ENCODE data around the gene FAM107B. TPM values are rescaled to one million over a fixed set of nuclear protein-coding genes. Genes with fewer than 3 reads are reported as not detected.

FAM107B gene
- total and polyA plus RNA-seq, 2 of the 8 experiments (the other 6 are each of a cell fraction or from before 2014, with no cell fraction given), result 7.5 to 28.1 TPM

- WGBS, 2 experiments (ENCODE audit: extremely low coverage in 1 of 2, insufficient coverage in 1 of 2, insufficient read length in 1 of 2, insufficient replicate concordance in 2 of 2, low coverage in 1 of 2, low lambda C conversion rate in 2 of 2, missing lambda C conversion rate in 1 of 2), result 87% methylated on average over 3 of the region's 3 CpGs; no CpG with 5 or more reads in 1 of the 2 experiments
- no peak overlapping the region for H4K5ac ChIP-seq (ENCODE audit: insufficient read length, low read depth, low read length)
- no peak for TF ChIP-seq TCF12 (IDR thresholded peaks at IDR 0.05; ENCODE audit: low read depth, low read length)
- TF ChIP-seq HDAC6 (IDR thresholded peaks at IDR 0.05; ENCODE audit: low read depth, low read length), result no peak
- no peak for TF ChIP-seq SP2 (IDR thresholded peaks at IDR 0.05; ENCODE audit: low read length)
- no peak for TF ChIP-seq RAD21 (IDR thresholded peaks at IDR 0.05 in 1 of 2, conservative IDR thresholded peaks at IDR 0.05 in 1 of 2; ENCODE audit: low read depth in 2 of 2, low read length in 2 of 2)
- no peak for TF ChIP-seq GTF2F1 (IDR thresholded peaks at IDR 0.05; ENCODE audit: borderline replicate concordance, low read depth, low read length)
Measured at GRCh38 chr10:14584661-14585060, 190.0 kb downstream of the FAM107B start.

More at GRCh38 chr10:14584661-14585060, 190.0 kb downstream of the FAM107B start:
- H3K4me1 ChIP-seq (replicated peaks in 1 of 4; ENCODE audit: control insufficient read depth in 3 of 4, insufficient read depth in 4 of 4, low read length in 3 of 4), result peaks cover 2 to 13% (median 10%) of the 10 kb centered on the region in 4 experiments; a peak in 6 of 7 replicates
- H3K4me2 ChIP-seq (ENCODE audit: insufficient read depth in 1 of 2, low read depth in 2 of 2, low read length in 2 of 2), result peak overlapping the region in 1 of 2 experiments; percentile 45; a peak in 1 of 4 replicates
- peaks cover 0 to 30% of the 10 kb centered on the region in 2 experiments; a peak in 3 of 4 replicates for H3K79me2 ChIP-seq (ENCODE audit: control insufficient read depth in 1 of 2, insufficient read depth in 2 of 2, low read length in 2 of 2)
- H2BK120ac ChIP-seq (replicated peaks; ENCODE audit: low read depth, low read length), result no peak overlapping the region
- H3K36me3 ChIP-seq (ENCODE audit: control insufficient read depth in 2 of 4, insufficient read depth in 4 of 4, low read length in 3 of 4), result no peaks in the 10 kb centered on the region
- no peaks in the 10 kb centered on the region for H3K9me3 ChIP-seq (ENCODE audit: insufficient read depth in 2 of 2, low read depth in 1 of 2, low read length in 1 of 2)
- no peak overlapping the region for H2AK5ac ChIP-seq (ENCODE audit: low read depth, low read length)
- H3K56ac ChIP-seq (replicated peaks; ENCODE audit: insufficient read length, low read depth, low read length), result no peak overlapping the region
- H3K14ac ChIP-seq (ENCODE audit: insufficient read length), result no peak overlapping the region
- H2BK20ac ChIP-seq (ENCODE audit: low read length), result no peak overlapping the region
- H4K91ac ChIP-seq (replicated peaks; ENCODE audit: insufficient read length, low read length), result no peak overlapping the region
- DNase-seq (ENCODE audit: low read depth in 1 of 2, low spot score in 2 of 2) (no peak), FAIRE-seq (no peak)
- no peak overlapping the region for H3K9ac ChIP-seq (replicated peaks in 1 of 4; ENCODE audit: extremely low read depth in 1 of 4, low read depth in 3 of 4, low read length in 3 of 4)
- no peak overlapping the region for H2BK15ac ChIP-seq (ENCODE audit: low read length)
- peaks cover 7% of the 10 kb centered on the region for H3K79me1 ChIP-seq (ENCODE audit: low read depth, low read length)
- H2BK5ac ChIP-seq (ENCODE audit: low read depth, low read length), result peak overlapping the region; percentile 14; the same call in 1 of the 2 replicates
- no peak overlapping the region for H2BK12ac ChIP-seq (ENCODE audit: low read depth, low read length)
- ChIA-PET POLR2A (ENCODE audit: partially characterized antibody) (interaction anchor here (1.1 kb wide), 1 partner anchor 16 kb away, joined by 4 read pairs; no protein-coding TSS in a partner anchor), CTCF (ENCODE audit: partially characterized antibody) (interaction anchor here (1.0 kb wide), 1 partner anchor 28 kb away, joined by 3 read pairs; no protein-coding TSS in a partner anchor)
- H3K23me2 ChIP-seq (ENCODE audit: low read depth, low read length), result no peaks in the 10 kb centered on the region; the same call in 1 of the 2 replicates
- H3K4me3 ChIP-seq (ENCODE audit: extremely low read depth in 1 of 4, insufficient read depth in 2 of 4, low read depth in 3 of 4, low read length in 4 of 4), result no peak overlapping the region
- H3K18ac ChIP-seq (ENCODE audit: extremely low read depth, low read length), result no peak overlapping the region
- H3K23ac ChIP-seq (ENCODE audit: insufficient read length), result no peak overlapping the region
- no peaks in the 10 kb centered on the region for H3K27me3 ChIP-seq (replicated peaks in 1 of 4; ENCODE audit: control insufficient read depth in 3 of 4, extremely low read depth in 1 of 4, insufficient read depth in 3 of 4, low read length in 3 of 4)
- no peak overlapping the region for H3K4ac ChIP-seq (replicated peaks; ENCODE audit: insufficient read length, low read depth, low read length)
- no peak overlapping the region for H2AFZ ChIP-seq (ENCODE audit: low read length)
- no peak overlapping the region for H4K8ac ChIP-seq (ENCODE audit: extremely low read depth, insufficient read depth, low read length)
- no peaks in the 10 kb centered on the region for H4K20me1 ChIP-seq (replicated peaks in 1 of 2; ENCODE audit: control insufficient read depth in 1 of 2, insufficient read depth in 2 of 2, low read length in 2 of 2)
- H3K27ac ChIP-seq (ENCODE audit: low read depth, low read length), result no peak overlapping the region

Data from H1 (cell line).